GM19238 (cell line): Measurements from ENCODE around the gene SUMF1.

ENCODE experiments used
- DNase-seq: peaks from one replicate; pipeline ENCODE4 v3.0.0; 2011; ENCODE audit warnings: low spot score; ENCODE audit not compliant: insufficient read length

Gene SUMF1

GRCh38 chr3:4387210-4388204, 79.6 kb downstream of the SUMF1 start:
- DNase-seq, result no peak

- no peak for DNase-seq
These were observed 81.9 kb downstream of the SUMF1 start for GRCh38 chr3:4385201-4385600.

- no peak for DNase-seq
These were observed 87.1 kb downstream of the SUMF1 start for GRCh38 chr3:4380013-4380412.

- no peak for DNase-seq
These were observed 90.6 kb downstream of the SUMF1 start for GRCh38 chr3:4376499-4376898.

- no peak for DNase-seq
These were observed 91.2 kb downstream of the SUMF1 start for GRCh38 chr3:4375911-4376310.

GRCh38 chr3:4373669-4374068, 93.4 kb downstream of the SUMF1 start:
- no peak for DNase-seq

- no peak for DNase-seq
These were observed 104.5 kb downstream of the SUMF1 start for GRCh38 chr3:4362523-4362922.

GRCh38 chr3:4360817-4361216, 106.3 kb downstream of the SUMF1 start:
- DNase-seq, result no peak

GRCh38 chr3:4359805-4360502, 107.1 kb downstream of the SUMF1 start:
- no peak for DNase-seq

GRCh38 chr3:4358273-4358672, 108.8 kb downstream of the SUMF1 start:
- no peak for DNase-seq

GRCh38 chr3:4356546-4357410, 110.3 kb downstream of the SUMF1 start:
- no peak for DNase-seq

- no peak for DNase-seq
These were observed 110.9 kb downstream of the SUMF1 start for GRCh38 chr3:4356220-4356540.

GRCh38 chr3:4355401-4356219, 111.5 kb downstream of the SUMF1 start:
- DNase-seq, result no peak

GRCh38 chr3:4351872-4352271, 115.2 kb downstream of the SUMF1 start:
- DNase-seq, result no peak

GRCh38 chr3:4351164-4351855, 115.8 kb downstream of the SUMF1 start:
- DNase-seq, result no peak

- DNase-seq, result peak; percentile 45
These were observed 116.3 kb downstream of the SUMF1 start for GRCh38 chr3:4350789-4351163.

- DNase-seq, result no peak
These were observed 123.8 kb downstream of the SUMF1 start for GRCh38 chr3:4343258-4343657.

GRCh38 chr3:4341336-4341675, 125.8 kb downstream of the SUMF1 start:
- DNase-seq, result no peak

GRCh38 chr3:4340411-4341335, 126.4 kb downstream of the SUMF1 start:
- DNase-seq, result no peak
